IPS-11a (cell line): ENCODE measurements around the gene CUL1.

Experiments
- H3K4me3 ChIP-seq: one replicate; pipeline ENCODE4 v1.5.1; 2013; ENCODE audit warnings: low read depth, low read length, control low read depth

CUL1 gene

DNA sequence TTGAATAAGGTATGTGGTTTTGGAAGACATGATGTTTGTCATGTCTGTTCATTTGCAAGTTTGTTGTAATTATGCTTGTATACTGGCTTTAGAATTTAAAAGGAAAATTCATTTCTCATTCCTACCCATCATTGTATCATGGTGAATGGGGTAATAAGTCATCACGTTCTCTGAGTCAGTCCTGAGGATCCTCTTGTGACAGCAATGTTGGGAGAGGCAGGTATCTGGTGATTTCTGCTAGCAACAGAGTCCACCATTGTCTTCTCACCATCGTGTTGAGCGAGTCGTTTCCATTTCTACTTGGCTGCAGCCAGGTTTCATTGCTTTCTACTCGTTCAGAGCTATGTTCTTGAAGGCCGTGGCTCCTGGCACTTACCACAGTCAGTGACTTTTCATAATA, 16.3 kb downstream of the CUL1 start:
- no peak overlapping the region for H3K4me3 ChIP-seq

DNA sequence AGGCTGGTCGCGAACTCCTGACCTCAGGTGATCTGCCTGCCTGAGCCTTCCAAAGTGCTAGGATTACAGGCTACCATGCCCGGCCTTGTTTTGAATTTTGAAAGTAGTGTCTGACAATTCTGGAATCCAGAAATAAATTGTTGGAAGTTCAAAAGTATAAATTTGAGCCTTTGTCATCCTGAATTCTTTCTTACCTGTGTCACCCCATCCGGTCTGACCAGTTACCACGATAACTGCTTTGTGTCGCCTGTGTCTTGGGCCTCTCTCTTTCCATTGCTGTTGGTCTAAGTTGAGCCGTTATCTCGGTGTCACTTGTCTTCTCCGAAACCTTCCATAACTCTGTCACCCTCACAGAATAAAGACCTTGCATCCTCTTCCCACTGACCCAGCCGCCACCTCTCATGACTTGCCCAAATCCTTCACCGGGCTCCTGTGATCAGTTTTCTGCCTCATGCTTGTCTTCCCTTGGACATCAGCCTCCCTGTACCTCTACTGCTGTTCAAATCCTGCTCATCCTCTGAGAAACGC, 18.6 kb downstream of the CUL1 start:
- H3K4me3 ChIP-seq = no peak overlapping the region

DNA sequence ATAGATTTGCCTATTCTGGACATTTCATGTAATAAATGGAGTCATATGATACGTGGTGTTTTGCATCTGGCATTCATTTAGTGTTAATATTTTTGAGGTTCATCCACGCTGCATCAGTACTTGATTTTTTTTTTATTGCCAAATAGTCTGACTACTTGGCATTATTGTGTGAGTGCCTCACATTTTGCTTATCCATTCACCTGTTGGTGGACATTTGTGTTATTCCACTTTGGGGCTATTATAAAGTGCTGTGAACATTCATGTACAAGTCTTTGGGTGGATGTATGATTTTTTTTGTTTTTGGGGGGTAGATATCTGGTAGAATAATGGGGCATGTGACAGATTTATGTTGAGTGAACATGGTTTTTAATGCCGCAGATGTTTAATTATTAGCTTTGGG, 19.7 kb downstream of the CUL1 start:
- H3K4me3 ChIP-seq = no peak overlapping the region

DNA sequence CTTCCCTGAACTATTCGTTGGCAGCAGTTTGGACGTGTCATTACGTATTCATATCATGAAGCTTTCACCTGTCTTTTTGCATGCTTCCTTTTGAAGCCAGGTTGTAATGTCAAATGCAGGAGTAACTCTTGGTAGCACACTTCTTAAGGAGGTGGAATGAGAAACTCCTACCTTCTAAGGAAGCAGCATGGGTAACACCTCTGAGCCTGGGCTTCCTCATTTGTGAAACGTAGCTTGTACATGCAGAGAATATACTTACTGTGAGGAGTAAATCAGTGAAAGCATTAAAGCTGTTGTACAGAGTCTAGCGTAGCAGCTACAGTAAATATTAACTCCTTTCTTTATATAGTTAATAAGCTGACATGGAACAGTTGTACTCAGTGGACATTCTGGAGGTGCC, 21.1 kb downstream of the CUL1 start:
- no peak overlapping the region for H3K4me3 ChIP-seq

DNA sequence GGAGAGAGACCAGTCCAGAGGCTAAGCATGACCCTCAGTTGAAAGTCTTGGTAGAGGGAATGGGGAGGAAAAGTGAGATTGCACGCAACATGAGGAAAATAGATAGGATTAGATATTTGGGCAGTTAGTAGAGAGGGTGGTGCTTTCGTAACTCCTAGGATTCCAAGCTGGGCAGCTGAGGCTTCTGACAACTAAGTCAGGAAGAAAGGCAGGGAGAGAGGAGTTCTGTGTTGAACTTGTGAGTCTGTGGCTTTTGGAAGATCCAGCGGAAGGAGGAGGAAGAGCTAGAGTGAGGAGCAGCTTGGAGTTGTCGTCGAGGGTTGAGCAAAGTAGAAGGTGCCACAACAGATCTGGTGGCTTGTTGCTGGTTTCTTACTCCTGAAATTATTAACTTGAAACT, 21.8 kb downstream of the CUL1 start:
- H3K4me3 ChIP-seq = no peak overlapping the region

DNA sequence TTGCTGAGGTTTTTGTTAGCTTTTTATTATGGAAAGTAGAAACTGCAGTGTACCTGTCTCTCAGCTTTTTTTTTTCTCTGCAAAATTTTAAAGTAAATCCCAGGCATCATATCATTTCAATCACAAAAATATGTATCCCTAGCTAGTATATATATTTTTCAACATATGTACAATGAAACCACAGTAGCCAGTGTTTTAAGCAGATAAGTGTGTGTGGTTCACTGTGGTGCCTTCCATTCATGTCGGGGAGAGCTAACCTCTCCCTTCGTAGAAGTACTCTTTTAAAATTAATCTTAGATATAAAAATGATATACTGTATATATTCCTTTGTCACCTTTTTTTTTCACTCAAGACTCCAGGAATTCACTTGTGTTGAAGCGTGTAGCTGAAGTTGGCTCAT, 22.7 kb downstream of the CUL1 start:
- H3K4me3 ChIP-seq = no peak overlapping the region

DNA sequence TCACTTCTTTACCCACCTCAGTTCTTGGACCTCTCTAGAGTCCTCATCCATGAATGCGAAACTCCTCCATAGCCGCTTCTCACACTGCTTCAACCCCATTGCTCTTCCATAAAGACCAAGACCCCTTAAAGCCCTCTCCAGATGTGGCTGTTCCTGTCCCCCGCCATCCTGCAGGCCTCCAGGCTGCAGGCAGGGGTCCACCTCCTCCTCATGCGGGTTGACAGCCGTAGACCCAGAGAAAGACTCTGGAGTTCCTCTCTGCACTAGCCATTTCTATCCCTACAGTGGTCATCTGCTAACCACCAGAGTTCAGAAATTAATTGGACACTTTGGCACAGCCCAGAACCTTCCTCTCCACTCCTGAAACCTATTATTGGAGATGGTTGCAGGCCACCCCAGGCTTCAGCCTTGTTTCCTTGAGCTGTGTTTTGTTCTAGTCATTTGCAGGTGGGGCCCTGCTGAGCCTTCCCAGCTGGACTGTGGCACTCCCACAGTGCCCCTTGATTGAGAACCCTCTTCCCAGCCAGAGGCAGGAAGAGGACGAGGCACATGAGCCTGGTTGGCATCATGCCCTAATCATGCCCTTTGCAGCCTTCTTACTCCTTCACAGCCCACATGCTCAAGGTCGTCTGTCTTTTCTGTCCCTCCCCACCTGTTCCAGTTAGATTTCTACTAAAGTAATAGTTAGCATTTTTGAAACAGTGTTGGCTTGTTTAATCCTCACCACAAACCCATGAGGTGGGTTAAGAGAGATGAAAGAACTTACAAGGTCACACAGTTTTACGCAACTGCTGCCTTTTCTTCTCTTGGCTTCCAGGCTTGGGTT, 23.9 kb downstream of the CUL1 start:
- no peak overlapping the region for H3K4me3 ChIP-seq

DNA sequence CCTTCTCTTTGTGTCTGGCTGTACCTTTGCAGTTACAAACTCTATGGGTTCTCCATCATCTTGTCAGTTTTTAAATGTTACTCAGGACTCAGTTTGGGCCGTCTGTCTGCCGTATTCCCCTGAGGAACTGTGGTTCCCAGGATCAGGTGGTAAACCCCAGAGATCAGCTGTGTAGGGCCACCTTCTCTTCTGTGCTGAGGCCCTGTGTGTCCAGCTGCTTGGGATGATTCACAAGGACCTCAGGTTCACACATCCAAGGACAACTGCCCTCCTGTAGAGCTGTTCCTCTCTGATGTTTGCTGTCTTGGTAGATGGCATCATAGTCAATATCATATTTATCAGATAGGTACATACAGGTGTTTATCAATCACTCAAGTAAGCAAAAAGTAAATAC, 24.5 kb downstream of the CUL1 start:
- no peak overlapping the region for H3K4me3 ChIP-seq

DNA sequence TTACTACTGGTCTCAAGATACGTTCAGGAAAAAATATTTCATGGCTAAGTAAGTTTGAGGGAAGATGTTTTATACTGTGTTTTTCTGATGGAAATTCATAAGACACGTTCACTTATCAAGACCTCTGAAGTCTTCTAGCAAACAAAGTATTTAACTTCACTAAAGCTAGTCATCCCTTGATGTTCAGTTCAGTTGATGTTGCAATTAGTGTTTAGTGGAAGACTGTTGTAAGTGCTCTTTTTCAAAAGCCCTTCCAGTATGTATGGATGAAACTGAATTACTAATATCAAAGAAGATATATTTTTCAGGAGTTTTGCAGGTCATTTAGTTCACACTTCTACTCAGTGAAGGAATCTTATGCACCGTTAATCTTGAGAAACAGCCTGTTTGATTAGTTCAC, 25.1 kb downstream of the CUL1 start:
- no peak overlapping the region for H3K4me3 ChIP-seq

DNA sequence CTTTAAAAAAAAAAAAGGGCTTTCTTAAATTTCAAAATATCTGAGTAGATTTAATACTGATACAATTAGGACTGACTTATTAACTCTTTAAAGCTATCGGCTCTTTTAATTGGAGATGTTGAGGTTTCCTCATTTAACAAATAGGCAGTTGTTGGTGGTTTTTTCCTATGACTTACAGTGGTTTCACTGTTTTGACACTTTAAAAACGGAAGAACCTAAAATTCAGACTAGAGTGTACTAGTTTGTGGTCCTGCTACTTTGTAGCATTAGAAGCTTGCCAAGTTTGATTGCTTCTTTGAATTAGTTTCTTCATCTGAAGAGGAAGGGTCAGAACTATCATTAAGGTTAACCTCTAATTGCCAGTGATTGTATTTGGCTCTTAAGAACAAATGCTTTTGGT, 27.7 kb downstream of the CUL1 start:
- no peak overlapping the region for H3K4me3 ChIP-seq

DNA sequence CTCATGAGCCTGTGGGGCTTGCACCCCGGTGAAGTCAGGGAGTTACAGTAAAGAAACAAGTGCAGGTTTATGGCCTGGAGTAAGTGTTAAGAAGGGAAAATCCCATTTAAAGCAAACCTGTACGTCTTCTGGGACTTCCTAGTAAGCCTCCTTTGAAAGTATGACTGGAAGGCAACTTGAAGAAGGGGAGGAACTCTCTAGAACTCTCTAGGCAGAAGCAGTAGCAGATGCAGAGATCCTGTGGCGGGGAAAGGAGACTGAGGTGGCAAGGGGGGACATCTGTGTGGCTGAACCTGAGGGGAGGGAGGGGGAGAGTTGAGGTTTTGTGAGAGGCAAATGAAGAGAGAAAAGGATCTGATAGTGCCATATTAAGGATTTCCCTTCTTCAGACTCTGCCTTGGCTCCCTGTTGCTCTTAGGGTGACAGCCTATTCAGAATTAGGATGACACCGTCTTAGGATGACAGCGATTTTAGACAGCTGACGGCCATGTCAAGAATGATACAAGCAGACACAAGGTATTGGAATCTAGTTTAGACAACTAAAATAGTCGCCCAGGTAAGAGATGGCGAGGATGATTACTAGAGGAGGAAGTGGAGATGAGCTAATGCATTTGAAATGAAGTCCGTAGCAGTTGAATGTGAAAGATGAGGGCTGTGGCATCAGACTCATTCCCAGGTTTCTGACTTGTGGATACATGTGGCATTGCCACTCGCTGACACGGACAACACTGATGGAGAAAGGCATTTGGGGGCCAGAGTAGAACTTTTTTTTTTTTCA, 29.0 kb downstream of the CUL1 start:
- no peak overlapping the region for H3K4me3 ChIP-seq

DNA sequence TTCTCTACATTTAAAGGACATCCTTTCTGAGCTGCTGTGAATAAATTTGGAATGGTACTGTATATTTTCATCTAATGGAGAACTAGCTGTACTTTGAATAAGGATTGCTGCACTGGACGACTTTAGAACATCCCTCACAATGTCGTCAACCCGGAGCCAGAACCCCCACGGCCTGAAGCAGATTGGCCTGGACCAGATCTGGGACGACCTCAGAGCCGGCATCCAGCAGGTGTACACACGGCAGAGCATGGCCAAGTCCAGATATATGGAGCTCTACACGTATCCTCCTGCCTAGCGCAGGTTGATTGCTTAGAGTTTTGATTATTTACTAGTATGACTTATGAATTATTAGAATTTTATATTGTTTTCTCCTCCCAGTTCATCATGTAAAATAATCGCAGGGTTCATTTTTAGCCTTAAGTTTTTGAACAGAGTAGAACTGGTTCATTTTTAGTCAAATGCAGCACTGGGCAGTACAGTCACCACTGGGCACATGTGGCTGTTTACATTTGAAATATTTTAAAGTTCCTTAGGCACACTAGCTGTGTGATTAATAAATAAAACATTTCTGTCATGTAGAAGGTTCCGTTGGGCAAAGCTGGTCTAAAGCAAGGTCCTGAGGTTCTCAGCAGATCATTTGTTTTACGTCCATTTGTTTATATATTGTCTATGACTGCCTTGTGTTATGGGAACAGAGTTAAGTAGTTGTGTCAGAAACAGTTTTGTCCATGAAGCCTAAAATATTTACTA, 31.5 kb downstream of the CUL1 start:
- H3K4me3 ChIP-seq = no peak overlapping the region

DNA sequence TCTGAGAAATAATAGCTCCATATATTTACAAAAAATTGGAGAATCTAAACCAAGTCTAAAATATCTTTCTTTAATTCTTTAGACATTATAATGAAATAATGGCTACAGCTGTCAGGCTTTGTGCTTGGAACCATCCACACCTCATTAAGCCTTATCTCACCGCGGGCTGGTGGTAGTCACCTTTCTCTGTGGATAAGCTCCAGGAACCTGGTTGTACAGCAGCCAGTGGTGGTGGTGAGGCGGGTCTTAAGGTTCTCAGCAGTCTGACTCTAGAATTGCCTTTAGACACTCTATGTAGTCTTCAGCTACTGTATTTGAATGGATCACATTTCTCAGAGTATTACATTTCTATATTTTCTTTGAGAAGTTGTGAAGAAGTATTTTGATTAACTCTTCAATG, 34.2 kb downstream of the CUL1 start:
- no peak overlapping the region for H3K4me3 ChIP-seq

DNA sequence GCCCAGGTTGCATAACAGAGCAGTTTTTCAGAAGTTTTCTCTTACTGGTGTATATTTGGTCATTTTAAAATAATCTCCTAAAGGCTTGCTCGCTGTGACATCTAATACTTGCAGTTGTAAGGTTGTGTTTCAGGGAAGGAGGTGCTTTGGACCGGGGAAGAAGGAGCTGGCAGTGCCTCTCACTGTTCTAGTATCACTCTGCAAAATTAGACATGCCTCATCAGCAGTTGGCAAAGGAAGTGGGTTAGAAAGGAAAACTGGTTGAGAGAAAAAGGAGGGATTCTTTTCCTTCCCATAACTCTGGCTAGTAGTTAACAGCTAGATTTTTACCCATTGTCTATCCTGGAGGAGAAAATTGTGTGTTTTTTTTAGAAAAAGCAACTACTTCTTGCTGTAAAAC, 34.8 kb downstream of the CUL1 start:
- no peak overlapping the region for H3K4me3 ChIP-seq

DNA sequence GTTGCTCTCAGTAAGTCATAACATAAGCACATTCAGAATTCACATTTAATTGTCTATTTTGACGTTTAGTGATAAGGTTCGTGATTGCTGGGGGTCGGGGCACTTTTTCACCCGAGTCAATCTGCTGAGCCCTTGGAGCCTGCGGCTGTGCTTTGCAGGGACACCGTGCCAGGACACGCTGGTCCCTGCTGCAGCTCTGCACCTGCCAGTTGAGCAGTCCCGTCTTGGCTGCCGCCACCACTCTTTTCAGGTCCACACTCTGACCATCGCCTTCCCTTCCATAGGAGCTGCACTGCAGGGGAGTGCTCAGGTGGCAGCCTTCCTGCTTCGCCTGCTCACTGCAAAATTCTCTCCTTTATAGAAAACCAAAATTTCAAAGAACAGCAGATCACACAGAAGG, 36.4 kb downstream of the CUL1 start:
- no peak overlapping the region for H3K4me3 ChIP-seq

DNA sequence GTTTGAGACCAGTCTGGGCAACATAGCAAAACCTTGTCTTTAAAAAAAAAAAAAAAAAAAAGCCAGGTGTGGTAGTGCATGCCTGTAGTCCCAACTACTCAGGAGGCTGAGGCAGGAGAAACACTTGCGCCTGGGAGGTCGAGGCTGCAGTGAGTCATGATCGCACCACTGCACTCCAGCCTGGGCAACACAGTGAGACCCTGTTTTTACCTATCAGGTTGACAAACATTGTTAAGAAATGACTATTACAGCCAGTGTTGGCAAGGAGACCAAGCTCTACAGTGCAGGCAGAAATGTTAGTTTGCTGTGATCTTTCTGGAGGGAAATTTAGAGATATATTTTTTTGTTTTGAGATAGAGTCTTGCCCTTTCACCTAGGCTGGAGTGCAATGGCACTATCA, 37.3 kb downstream of the CUL1 start:
- H3K4me3 ChIP-seq = no peak overlapping the region

DNA sequence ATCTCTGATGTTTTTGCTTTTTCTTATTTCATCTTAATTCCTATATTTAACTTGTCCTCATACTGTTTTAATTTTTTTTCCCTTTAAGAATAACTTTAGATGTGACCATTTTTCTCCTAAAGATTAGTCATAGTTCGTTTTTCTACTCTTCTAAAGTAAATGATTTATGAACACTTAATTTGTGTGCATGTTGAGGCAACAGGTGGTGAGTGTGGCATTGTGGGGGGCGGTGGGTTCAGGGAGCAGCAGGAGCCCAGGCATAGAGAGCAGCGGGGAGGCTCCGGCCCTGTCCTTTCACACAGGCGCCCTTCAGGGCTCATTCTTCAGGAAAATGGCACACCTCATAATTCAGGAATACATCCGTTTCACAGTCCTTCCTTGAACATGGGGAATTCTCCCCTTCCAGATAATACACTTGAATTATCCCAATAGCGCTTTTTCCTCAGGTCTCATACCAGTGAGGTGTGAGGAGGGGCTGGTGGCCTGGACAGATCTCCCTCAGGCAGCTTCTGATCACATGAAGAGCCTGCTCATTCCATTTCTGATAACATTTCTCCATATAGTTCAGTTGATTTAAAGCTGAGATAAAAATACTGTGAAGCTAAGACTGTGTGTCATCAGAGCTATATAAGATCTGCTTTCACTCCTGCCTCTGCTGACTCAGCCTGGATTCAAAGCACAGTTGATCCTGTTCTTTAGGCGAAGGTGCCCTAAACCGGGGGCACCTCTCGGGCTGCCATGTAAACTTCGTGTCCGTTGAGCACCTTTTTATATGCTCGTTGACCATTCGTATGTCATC, 40.2 kb downstream of the CUL1 start:
- H3K4me3 ChIP-seq = no peak overlapping the region

DNA sequence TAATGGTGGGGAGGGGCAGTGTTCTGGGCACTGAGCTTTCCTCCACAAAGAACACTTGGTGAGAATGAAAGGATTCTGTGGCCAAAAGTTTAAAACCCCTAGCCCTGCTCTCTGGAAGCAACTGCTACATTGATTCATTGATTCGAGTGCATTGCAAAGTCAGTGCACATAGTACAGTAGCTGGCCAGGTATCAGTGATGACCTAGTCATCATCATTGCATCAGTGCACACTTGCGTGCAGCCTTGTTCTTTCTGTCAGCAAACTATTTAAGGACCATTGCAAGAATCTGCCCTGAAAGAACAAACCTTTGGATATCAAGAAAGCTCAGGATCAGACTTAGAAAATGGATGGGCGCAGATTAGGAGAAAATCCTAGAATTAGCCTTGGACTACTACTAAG, 47.4 kb downstream of the CUL1 start:
- no peak overlapping the region for H3K4me3 ChIP-seq

DNA sequence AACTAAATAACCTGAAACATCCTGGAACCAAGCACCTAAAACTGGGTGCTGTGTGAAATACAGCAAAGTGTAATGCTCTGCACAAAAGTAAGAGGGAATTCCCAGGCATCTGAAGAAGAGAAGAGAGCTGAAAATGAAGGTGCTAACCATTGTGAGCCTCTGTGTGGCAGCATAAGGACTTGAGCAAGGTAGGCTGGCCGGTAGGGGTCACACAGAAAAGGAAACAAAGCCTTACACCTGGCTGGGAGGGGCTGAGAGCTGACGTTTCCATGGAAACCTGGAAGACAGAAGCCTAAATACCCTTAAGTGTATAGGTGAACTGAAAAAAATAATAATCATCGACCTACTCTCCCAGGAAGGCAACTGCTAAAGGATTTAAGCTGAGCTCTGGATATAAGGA, 48.6 kb downstream of the CUL1 start:
- no peak overlapping the region for H3K4me3 ChIP-seq

DNA sequence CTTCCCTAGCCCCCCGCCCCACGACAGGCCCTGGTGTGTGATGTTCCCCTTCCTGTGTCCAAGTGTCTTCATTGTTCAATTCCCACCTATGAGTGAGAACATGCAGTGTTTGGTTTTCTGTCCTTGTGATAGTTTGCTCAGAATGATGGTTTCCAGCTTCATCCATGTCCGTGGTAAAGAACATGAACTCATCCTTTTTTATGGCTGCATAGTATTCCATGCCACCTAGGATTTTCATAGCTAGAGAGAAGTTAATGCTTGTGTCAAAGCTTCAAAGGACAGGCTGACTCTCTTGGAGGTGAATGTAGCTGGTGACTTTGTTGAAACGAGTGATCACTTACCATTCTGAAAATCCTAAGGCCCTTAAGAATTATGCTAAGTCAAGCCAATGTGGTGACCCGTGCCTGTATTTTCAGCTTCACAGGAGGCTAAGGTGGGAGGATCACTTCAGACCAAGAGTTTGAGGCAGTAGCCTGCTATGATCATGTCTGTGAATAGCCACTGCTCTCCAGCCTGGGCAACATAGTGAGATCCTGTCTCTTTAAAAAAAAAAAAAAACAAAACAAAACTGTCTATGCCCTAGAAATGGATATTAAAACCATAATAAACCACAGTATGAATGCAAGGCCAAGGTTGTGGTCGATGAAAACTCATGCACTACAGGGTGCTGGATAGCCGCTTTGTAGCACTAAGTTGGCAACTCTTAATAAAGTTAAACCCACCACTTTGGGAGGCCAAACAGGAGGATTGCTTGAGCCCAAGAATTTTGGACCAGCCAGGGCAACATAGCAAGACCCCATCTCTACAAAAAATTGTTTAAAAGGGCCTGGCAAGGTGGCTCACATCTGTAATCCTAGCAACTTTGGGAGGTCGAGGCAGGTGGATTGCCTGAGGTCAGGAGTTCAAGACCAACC, 52.0 kb downstream of the CUL1 start:
- H3K4me3 ChIP-seq = no peak overlapping the region
